HG02938 (cell line): ENCODE results near the gene SEC24D.
"Not testable (repeated sequence)": the region's sequence is repeated elsewhere in the genome, so short reads cannot be mapped to it uniquely, and the experiment has no call there.

Source experiments
- ATAC-seq: cut with Tn5 transposase; IDR thresholded peaks from one replicate; pipeline ENCODE4 v1.9.1; 2021; ENCODE audit warnings: mild to moderate bottlenecking, moderate library complexity; ENCODE audit not compliant: unreplicated experiment

The SEC24D gene

GRCh38 chr4:118835571-118836300, at the start of gene SEC24D:
Gene SEC24D (minus strand): TSS chr4:118836126. CDS start chr4:118833696, 2,430 bp downstream.
- peak; percentile 61 for ATAC-seq

DNA sequence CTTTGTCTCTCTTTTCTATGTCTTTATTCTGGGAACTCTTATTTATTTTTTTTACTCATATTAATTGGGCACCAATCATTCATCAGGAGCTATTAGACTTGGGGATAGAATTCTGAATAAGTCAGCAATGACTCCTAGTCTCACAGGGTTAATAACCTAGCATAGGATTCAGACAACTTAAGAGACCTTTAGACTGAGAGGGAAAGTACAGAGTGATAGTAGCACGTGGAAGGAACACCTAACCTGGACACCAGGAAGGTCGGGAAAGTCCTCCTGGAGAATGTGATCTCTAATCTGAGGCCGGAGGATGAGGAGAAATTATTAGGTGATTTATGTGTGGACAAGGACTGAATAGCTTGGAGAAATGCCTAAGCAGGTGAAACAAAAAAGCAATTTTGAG, 48.8 kb upstream of the SEC24D start:
- no peak for ATAC-seq

GRCh38 chr4:118883861-118884260, 47.9 kb upstream of the SEC24D start:
- ATAC-seq: no peak

DNA sequence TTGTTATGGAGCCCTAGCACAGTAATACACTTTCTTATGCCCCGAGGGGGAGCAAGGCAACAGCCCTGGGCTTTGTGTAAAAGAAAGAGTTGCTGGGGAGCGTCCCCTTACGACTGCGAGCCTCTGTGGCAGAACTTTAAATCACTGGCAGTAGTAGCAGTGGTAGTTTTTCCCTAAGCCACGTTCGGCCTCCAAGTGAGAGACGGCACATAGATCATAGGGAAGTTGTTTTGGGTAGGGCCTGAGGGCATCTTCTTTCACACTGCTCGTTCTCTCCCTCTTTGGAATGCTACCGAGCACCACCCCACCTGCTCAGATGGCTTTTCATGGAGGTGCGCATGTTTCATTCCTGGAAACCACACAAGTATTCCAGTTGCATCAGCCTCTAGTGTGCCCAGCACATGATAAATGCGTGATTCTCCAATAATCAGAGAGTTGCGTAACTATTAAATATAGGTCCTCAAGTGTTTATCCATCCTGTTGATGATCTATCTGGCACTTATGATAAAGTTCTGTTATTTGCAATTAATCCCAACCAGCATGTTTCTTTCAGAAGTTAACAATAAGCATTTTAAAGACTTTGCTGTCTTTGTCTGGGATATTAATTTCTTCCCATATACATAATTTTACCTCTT, 45.7 kb upstream of the SEC24D start:
- ATAC-seq: no peak

DNA sequence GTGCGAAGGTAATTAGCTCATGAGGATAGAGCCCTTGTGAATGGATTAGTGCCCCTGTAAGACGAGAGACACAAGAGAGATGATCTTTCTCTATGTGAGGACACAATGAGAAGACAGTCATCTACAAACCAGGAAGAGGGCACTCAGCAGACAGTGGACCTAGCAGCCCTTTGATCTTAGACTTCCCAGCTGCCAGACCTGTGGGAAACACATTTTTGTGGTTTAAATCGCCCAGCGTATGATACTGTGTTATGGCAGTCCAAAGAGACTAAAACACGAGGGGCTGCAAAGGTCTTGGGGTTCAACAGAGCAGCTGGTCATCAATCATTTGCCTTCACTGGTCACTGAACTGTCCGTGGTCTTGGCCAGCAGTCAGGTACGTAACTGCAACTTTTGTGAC, 43.5 kb upstream of the SEC24D start:
- no peak for ATAC-seq

DNA sequence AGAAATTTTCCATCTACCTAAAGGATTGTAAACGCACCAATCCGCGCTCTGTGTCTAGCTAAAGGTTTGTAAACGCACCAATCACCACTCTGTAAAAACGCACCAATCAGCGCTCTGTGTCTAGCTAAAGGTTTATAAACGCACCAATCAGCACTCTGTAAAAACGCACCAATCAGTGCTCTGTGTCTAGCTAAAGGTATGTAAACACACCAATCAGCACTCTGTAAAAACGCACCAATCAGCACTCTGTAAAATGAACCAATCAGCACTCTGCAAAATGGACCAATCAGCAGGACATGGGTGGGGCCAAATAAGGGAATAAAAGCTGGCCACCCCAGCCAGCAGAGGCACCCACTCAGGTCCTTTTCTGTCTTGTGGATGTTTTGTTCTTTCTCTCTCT, 42.6 kb upstream of the SEC24D start:
- ATAC-seq: not testable (repeated sequence)

- no peak for ATAC-seq
Measured at GRCh38 chr4:118877797-118878196, 41.9 kb upstream of the SEC24D start.

GRCh38 chr4:118872181-118872580, 36.3 kb upstream of the SEC24D start:
- no peak for ATAC-seq

DNA sequence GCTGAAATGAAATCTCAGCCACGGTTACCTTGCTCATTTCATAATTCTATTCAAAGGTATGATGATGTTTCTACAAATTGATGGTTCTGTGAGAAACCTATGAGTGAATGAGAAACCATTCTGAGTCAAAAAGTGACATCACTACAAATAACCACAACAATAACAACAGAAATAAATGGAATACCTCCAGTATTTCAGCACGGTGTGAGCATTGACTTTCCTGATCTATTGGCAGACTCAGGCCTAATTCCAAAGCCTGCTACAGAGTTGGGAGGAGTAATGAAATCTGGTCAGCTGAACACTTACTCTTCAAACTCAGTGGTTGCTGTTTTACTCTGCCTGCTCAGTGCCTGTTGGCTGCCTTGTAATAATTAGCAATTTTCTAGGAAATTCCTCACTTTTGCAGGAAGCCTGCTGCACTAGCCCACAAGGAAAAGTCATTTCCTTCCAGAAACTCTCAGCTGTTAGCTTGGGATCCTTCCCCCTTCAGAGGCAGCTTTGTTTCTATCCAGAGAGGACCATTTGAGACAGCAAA, 33.9 kb upstream of the SEC24D start:
- ATAC-seq: no peak

DNA sequence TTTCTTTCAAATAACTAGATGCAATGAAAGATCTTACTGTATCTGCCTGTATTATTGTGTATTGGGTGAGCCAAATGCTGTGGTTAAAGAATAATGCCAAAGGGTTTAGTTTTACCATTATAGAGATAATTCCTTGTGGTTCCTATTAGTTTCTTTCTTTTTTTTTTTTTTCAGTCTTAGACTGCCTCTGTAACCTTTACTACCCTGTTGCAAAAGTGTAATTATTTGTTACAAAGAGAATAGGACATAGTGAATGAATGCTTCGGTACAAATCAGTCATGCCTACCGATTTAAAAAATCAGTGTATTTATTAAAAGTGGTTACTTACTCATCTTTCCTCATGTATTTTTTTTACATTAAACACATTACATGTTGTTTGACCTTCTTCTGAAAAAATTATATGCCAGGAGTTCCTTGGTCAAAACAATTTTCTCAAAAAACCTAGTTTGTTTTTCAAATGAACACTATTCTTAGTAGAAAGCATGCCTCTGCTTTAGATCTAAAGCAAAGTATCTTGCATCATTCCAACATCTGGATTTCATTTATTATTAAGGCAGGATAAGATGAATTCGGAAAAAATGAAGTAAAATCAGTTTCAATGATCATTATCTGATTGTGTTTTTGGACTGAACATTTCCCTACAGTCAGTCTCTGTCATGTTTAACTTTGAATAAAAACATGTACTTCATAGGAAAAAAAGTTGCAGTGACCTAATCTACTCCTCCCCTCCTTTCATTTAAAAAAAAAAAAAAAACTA, 31.6 kb upstream of the SEC24D start:
- ATAC-seq: no peak

GRCh38 chr4:118866442-118866841, 30.5 kb upstream of the SEC24D start:
- no peak for ATAC-seq

GRCh38 chr4:118865091-118865708, 29.3 kb upstream of the SEC24D start:
- ATAC-seq: peak; percentile 83

GRCh38 chr4:118858779-118859178, 22.9 kb upstream of the SEC24D start:
- no peak for ATAC-seq

DNA sequence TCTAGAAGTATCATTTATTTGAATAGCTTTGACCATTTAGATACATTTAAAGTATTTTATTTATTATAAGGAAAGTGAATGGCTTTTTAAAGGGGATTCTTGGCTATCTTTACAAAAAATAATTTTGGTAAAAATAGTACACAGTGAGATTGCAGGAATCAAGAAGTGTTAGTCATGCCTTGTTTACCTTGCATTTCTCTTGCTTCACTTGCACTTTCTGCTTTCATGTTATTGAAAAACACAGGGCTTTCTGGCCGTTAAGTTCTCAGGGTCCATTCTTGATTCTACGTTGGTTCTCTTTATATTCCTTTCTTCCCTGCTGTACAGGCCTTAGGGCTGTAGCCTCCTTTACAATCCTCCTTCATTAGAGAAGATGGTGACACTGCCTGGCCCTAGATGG, 21.8 kb upstream of the SEC24D start:
- ATAC-seq: no peak

GRCh38 chr4:118850488-118851173, 14.7 kb upstream of the SEC24D start:
- peak; percentile 95 for ATAC-seq

DNA sequence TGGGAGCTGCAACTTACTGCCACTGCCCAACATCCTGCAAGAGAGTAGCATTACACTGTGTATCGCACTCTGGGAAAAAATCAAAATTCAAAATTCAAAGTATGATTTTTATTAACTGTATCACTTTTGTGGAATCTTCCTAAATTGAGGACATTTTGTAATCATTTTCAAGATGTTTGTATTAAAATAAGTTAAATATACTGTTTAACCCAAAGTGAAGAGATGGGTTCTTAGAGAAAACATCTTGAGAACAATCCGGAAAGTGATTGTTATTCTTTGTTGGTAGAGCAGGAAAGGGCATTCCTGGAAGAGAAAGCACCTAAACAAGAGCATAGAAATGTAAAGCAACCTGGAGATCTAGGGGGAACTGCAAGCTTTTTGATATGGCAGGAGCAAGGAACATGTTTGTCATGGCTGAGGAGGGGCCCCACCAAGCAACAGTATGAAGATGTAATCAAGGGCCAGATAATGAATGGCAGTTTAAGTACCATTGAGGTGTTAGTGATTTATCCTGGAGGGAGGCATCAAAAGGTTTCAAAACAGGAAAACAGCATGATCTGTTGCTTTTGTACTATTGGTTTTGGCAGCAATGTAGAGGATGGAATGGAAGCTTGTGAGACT, 14.1 kb upstream of the SEC24D start:
- peak; percentile 22 for ATAC-seq

GRCh38 chr4:118848901-118849300, 13.0 kb upstream of the SEC24D start:
- no peak for ATAC-seq

- ATAC-seq: no peak
Measured at GRCh38 chr4:118848242-118848641, 12.3 kb upstream of the SEC24D start.

DNA sequence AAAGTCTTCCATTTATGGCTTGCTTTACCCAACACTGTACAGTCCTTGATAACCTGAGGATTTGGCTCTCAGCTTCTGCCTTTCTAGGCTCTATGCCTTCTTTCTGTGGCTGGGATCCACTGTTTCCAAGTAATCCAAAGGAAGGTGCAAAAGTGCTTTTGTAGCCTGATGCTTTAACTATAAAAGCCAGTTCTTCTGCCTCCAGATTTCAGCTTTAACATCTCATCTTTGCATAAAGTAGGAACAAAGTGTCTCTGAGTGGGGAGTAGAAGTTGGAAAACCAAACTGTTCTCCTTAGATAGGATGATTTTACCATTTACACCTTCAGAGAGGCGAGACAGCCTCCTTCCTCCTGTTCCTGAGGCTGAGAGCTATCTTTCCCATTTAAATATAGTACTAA, 11.1 kb upstream of the SEC24D start:
- no peak for ATAC-seq

DNA sequence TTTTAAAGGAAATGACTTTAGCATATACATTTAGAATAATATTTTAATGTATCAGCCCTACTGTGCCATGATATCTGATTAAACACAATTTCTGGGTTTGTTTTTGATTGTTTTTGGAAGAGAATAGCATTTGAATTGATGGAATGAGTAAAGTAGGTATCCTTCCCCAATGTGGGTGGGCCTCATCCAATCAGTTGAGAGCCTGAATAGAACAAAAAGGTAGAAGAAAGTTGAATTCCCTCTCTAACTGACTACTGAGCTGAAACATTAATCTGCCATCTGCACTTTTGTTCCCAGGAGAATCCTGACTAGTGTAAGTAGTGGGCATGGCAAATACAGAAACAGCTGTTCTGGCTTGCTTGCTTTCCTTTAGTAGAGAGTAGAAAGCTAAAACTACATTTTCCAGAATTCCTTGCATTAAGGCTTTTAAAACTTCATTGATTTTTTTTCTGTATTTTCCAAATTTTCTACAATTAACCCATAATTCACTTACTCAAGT, 9.7 kb upstream of the SEC24D start:
- ATAC-seq: no peak
